ENCODE results near the gene SLF2.

- no peak for TF ChIP-seq CTCF (IDR thresholded peaks at IDR 0.05; ENCODE audit: control extremely low read depth in 1 of 3, insufficient read depth in 1 of 3, low read depth in 1 of 3, low read length in 3 of 3)
- no peak for TF ChIP-seq SAP30 (IDR thresholded peaks at IDR 0.05; ENCODE audit: insufficient read depth, insufficient replicate concordance, low read length)
- no peak for TF ChIP-seq NRF1 (IDR thresholded peaks at IDR 0.05; ENCODE audit: low read depth, low read length)
- no peak for TF ChIP-seq EZH2 (IDR thresholded peaks at IDR 0.05; ENCODE audit: low read depth, low read length, severe bottlenecking)
- TF ChIP-seq TAF1 (IDR thresholded peaks at IDR 0.05; ENCODE audit: low read depth, low read length): no peak
- no peak for TF ChIP-seq POLR2A (IDR thresholded peaks at IDR 0.05; ENCODE audit: control extremely low read depth in 1 of 2, low read depth in 2 of 2, low read length in 2 of 2)
- TF ChIP-seq ZNF274 (IDR thresholded peaks at IDR 0.05; ENCODE audit: borderline replicate concordance, extremely low read depth, low read length): no peak
- TF ChIP-seq EP300 (IDR thresholded peaks at IDR 0.05; ENCODE audit: borderline replicate concordance in 1 of 2, low read depth in 2 of 2, low read length in 2 of 2): no peak
Observed at GRCh38 chr10:100999742-101000126, 87.0 kb downstream of the SLF2 start, which contains the start of gene LZTS2.
